Activated CD8-positive, alpha-beta T cell treated with anti-CD3 and anti-CD28 coated beads, Interleukin-2, amount 10 ng/mL, durations not matched to agents 7 days and 5 days (primary cell): ENCODE measurements around the gene ARFGAP1. TPM values are rescaled to one million over a fixed set of nuclear protein-coding genes. Genes with fewer than 3 reads are reported as not detected.

ENCODE experiments used
- ATAC-seq: fragments of 150-1000 bp; cut with Tn5 transposase; one replicate; pipeline ENCODE4 v1.10.0; 2021; ENCODE audit warnings: moderate library complexity
- CTCF ChIA-PET: fragments of 350-600 bp; sonication (Branson Sonifier 250); formaldehyde crosslinking; loops from one replicate; lab custom pipeline; 2021; ENCODE audit warnings: antibody characterized with exemption; lab: Charles Lee
- POLR2A ChIA-PET: fragments of 350-600 bp; sonication (Branson Sonifier 250); formaldehyde crosslinking; loops from one replicate; lab custom pipeline; 2021; ENCODE audit warnings: antibody characterized with exemption; lab: Charles Lee
- DNase-seq: peaks from one replicate; pipeline ENCODE4 v3.0.0-alpha.2; 2020
- H3K27ac Mint-ChIP-seq: one replicate; pipeline ENCODE4 v1.8.0; 2021; ENCODE audit warnings: mild to moderate bottlenecking, mixed read lengths
- H3K27me3 Mint-ChIP-seq: one replicate; pipeline ENCODE4 v1.8.0; 2021; ENCODE audit warnings: low read depth, mixed read lengths
- H3K36me3 Mint-ChIP-seq: one replicate; pipeline ENCODE4 v1.8.0; 2021; ENCODE audit warnings: low read depth, mixed read lengths
- H3K4me1 Mint-ChIP-seq: one replicate; pipeline ENCODE4 v1.8.0; 2021; ENCODE audit warnings: low read depth, mixed read lengths
- H3K4me3 Mint-ChIP-seq: one replicate; pipeline ENCODE4 v1.8.0; 2021; ENCODE audit warnings: mild to moderate bottlenecking, mixed read lengths
- H3K9me3 Mint-ChIP-seq: one replicate; pipeline ENCODE4 v1.8.0; 2022; ENCODE audit warnings: mixed read lengths; ENCODE audit not compliant: insufficient read depth
- total RNA-seq, 2 experiments: library from RNA; stranded (reverse); gene quantifications; one replicate each; pipeline ENCODE4 v1.2.3, GENCODE V29; 2021

The ARFGAP1 gene
- total RNA-seq, 2 experiments from 2014 or later, result 68.7 to 75.6 TPM

DNA sequence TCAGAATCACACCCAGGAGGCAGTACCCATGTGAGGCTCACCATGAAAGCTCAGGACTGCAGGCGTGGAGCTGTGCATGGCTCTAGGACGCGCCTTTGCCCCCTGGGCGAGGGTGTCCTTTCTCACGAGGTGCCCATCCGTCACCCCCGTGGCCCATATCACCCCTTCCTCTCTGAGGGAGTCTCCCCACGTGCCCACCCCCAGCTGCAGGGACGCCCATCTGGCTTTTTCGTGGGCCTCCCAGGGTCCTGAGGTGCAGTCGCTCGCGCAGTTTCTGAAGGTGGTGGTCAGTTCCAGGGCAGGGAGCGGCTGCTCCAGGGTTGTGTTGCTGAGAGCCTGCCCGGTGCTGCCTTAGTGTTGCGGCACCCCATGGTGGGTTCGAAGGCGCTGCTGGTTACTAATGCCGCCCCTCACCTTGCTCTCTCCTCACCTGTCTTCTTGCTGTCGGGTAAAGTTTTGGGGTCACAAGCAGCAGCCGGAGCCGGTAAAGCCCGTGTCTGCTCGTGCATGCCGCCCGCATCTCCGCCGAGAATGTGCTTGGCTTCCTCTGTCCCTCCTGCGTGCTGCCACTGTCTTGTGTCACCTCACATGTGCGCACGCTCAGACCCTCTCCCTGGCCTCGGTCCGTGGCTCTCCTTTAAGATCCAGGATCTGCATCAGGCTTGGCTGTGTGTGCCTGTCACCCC lies 10.9 kb downstream of the ARFGAP1 start:
- ChIA-PET POLR2A (interaction anchor here (2.8 kb wide), 1 partner anchor 11 kb away, joined by 7 read pairs; the partner anchor contains the start of gene ARFGAP1), CTCF (interaction anchor here (1.9 kb wide), 1 partner anchor 11 kb away, joined by 4 read pairs; the partner anchor contains the start of gene ARFGAP1)
- ATAC-seq (peak; percentile 4), DNase-seq (no peak)
- H3K4me1 Mint-ChIP-seq, result peaks cover 4% of the 10 kb centered on the region
- no peaks in the 10 kb centered on the region for H3K27me3 Mint-ChIP-seq
- peak overlapping the region; percentile 83 for H3K27ac Mint-ChIP-seq
- no peaks in the 10 kb centered on the region for H3K9me3 Mint-ChIP-seq
- peaks cover 11% of the 10 kb centered on the region for H3K36me3 Mint-ChIP-seq
- peak overlapping the region; percentile 73 for H3K4me3 Mint-ChIP-seq

GRCh38 chr20:63284083-63284440 lies 11.4 kb downstream of the ARFGAP1 start:
- ChIA-PET POLR2A (interaction anchor here (1.3 to 2.8 kb wide), 2 partner anchors 11 to 13 kb away, joined by 4 to 7 read pairs; partner anchors contain the start of gene ARFGAP1), CTCF (interaction anchor here (1.1 to 1.9 kb wide), 2 partner anchors 11 to 61 kb away, joined by 3 to 4 read pairs; partner anchors contain the start of gene ARFGAP1)
- peak; percentile 69 for ATAC-seq
- Mint-ChIP-seq H3K4me1 (peaks cover 4% of the 10 kb centered on the region), H3K36me3 (peaks cover 8% of the 10 kb centered on the region), H3K9me3 (no peaks in the 10 kb centered on the region), H3K27me3 (no peaks in the 10 kb centered on the region), H3K4me3 (peak overlapping the region; percentile 73), H3K27ac (peak overlapping the region; percentile 83)
- DNase-seq, result peak; percentile 56

DNA sequence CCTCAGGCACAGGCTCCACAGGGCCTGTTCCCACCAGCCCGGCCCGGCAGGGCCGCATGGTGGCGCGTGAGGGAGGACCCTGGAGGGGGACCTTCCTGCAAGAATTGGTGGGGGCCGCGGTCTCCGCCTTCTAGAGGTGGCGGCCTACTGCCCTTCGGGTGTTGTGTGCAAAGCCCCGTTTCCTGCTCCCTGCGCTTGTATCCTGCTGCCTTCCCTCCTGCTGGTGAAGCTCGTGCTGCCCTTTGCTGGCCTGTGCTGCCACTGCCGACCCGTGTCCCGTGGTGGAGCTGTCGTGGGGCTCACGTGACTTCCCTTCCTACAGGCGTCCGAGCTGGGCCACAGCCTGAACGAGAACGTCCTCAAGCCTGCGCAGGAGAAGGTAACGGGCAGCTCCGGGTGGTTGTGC lies 11.9 kb downstream of the ARFGAP1 start:
- H3K4me3 Mint-ChIP-seq, result peak overlapping the region; percentile 73
- no peaks in the 10 kb centered on the region for H3K9me3 Mint-ChIP-seq
- ATAC-seq, result peak; percentile 35
- ChIA-PET POLR2A (interaction anchor here (1.0 to 2.8 kb wide), 3 partner anchors 8 to 14 kb away, joined by 3 to 7 read pairs (median 4); partner anchors contain the start of gene ARFGAP1), CTCF (interaction anchor here (1.1 to 1.9 kb wide), 3 partner anchors 12 to 66 kb away, joined by 3 to 4 read pairs (median 3); partner anchors contain the start of gene ARFGAP1)
- peak overlapping the region; percentile 85 for H3K27ac Mint-ChIP-seq
- peak; percentile 29 for DNase-seq
- H3K4me1 Mint-ChIP-seq, result peaks cover 4% of the 10 kb centered on the region
- H3K27me3 Mint-ChIP-seq, result no peaks in the 10 kb centered on the region
- peaks cover 8% of the 10 kb centered on the region for H3K36me3 Mint-ChIP-seq

DNA sequence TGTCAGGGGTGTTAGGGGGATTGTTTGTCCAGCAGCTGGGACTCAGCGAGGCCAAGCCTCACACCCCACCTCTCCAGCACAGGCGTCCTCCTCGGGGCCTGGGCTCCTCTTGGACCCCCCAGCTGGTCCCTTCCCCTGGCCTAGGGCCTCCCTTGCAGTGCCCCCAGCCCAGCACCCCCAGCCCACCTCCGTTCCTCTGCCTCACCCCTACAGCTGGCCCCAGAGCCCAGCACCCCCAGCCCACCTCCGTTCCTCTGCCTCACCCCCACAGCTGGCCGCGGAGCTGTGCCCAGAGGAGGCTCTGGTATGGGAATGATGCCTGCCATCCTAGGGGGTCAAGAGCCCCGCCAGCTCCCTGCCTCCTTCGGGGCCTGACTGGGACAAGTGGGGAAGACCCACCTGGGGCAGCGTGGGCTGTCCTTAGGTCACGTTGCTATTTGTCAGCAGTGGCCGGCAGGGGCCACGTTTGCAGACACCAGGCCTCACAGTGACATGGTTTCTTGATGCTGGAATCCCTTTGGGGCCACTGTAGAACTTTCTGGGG lies 12.4 kb downstream of the ARFGAP1 start:
- H3K9me3 Mint-ChIP-seq, result no peaks in the 10 kb centered on the region
- ATAC-seq (no peak), DNase-seq (no peak)
- peaks cover 8% of the 10 kb centered on the region for H3K36me3 Mint-ChIP-seq
- H3K27me3 Mint-ChIP-seq, result no peaks in the 10 kb centered on the region
- peak overlapping the region; percentile 73 for H3K4me3 Mint-ChIP-seq
- H3K4me1 Mint-ChIP-seq, result peaks cover 4% of the 10 kb centered on the region
- ChIA-PET CTCF (interaction anchor here (1.1 to 1.9 kb wide), 3 partner anchors 12 to 66 kb away, joined by 3 to 4 read pairs (median 3); partner anchors contain the start of gene ARFGAP1), POLR2A (interaction anchor here (1.0 to 2.8 kb wide), 3 partner anchors 9 to 14 kb away, joined by 3 to 7 read pairs (median 4); partner anchors contain the start of gene ARFGAP1)
- H3K27ac Mint-ChIP-seq, result peak overlapping the region; percentile 85

GRCh38 chr20:63285636-63286615 lies 13.3 kb downstream of the ARFGAP1 start:
- Mint-ChIP-seq H3K4me3 (no peak overlapping the region), H3K27ac (peak overlapping the region; percentile 60), H3K9me3 (no peaks in the 10 kb centered on the region), H3K36me3 (peaks cover 5% of the 10 kb centered on the region), H3K4me1 (peaks cover 4% of the 10 kb centered on the region), H3K27me3 (no peaks in the 10 kb centered on the region)
- DNase-seq, result no peak
- no peak for ATAC-seq
- ChIA-PET POLR2A (interaction anchor here (1.0 to 1.1 kb wide), 2 partner anchors 9 to 10 kb away, joined by 3 read pairs; no protein-coding TSS in a partner anchor), CTCF (interaction anchor here (1.3 kb wide), 1 partner anchor 67 kb away, joined by 3 read pairs; no protein-coding TSS in a partner anchor)

DNA sequence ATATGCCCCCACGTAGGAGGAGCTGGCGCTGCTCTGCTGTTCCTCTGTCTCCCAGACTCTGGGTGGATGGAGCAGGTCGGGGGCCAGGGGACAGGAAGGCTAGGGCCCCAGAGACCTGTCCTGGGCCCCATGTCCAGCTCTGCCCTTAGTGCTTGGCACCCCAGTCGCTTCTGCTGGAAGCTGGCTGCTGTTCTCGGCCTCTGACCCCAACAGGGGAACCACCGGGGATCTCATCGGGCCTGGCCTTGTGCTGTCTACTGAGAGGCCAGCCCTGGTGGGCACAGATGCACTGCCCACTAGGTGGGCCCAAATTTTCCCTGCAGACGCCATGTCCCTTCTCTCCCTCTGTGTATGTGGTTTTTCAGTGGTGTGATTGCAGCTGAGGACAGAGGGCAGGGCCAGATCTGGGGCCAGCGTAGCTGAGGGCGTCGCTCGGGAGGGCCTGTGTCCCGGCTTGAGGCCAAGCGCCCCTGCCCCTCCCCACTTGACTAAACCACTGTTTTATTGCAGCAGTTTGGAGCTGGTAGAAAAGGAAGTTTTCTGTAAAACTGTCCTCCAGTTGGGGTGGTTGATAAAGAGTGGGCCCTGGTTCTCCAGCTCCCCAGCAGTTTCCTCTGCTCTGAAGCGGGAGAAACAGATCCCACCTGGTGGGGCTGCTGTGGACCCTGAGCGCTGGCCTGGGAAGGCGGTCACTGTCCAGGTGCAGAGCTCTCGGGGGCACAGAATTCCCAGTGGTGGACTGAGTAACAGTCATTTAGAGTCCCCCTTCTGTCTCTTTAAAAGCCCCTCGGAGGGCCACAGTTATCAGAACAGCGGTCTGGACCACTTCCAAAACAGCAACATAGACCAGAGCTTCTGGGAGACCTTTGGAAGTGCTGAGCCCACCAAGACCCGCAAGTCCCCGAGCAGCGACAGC lies 14.4 kb downstream of the ARFGAP1 start:
- ChIA-PET POLR2A (interaction anchor here (1.1 kb wide), 1 partner anchor 10 kb away, joined by 3 read pairs; no protein-coding TSS in a partner anchor), CTCF (no interaction called here)
- peaks cover 3% of the 10 kb centered on the region for H3K36me3 Mint-ChIP-seq
- H3K27ac Mint-ChIP-seq, result no peak overlapping the region
- H3K4me3 Mint-ChIP-seq, result no peak overlapping the region
- H3K27me3 Mint-ChIP-seq, result no peaks in the 10 kb centered on the region
- ATAC-seq (no peak), DNase-seq (no peak)
- no peaks in the 10 kb centered on the region for H3K9me3 Mint-ChIP-seq
- peaks cover 4% of the 10 kb centered on the region for H3K4me1 Mint-ChIP-seq

- Mint-ChIP-seq H3K27me3 (no peaks in the 10 kb centered on the region), H3K4me1 (peaks cover 4% of the 10 kb centered on the region), H3K36me3 (peaks cover 3% of the 10 kb centered on the region), H3K27ac (no peak overlapping the region), H3K4me3 (no peak overlapping the region), H3K9me3 (no peaks in the 10 kb centered on the region)
- DNase-seq (no peak), ATAC-seq (no peak)
- ChIA-PET POLR2A (no interaction called here), CTCF (no interaction called here)
Measured at GRCh38 chr20:63287697-63288580, 15.3 kb downstream of the ARFGAP1 start.

DNA sequence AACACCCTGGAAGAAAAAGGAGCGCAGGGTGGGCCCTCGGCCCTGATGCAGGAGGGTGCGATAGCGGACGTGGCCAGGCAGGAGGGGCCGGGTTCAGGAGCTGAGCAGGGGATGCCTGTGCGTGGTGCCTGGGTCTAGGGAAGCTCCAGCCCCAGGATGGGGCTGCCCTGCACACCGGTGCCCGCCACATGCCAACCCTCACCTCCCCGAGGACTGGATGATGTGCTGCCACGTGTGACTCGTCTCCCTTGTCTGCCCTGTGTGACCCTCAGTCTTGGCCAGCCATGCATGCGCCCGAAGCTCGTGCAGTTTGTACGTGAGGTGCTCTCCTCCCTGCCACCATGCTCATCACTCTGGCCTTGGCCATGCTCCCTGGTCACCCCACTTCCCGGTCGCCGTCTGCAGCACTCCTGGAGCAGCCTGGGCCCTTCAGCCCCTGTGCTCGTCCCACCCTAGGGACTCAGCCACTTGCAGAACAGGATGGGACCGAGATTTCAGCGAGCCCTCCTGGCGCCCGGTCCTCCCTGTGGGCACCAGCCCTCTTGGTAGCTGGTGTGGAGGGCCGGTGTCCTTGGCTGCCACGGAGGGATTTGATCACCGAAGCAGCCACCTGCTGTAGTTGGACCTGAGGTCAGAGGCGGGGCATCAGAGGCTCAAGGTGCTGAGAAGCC lies 16.1 kb downstream of the ARFGAP1 start:
- no peaks in the 10 kb centered on the region for H3K27me3 Mint-ChIP-seq
- POLR2A ChIA-PET, result no interaction called here
- H3K36me3 Mint-ChIP-seq, result peaks cover 3% of the 10 kb centered on the region

DNA sequence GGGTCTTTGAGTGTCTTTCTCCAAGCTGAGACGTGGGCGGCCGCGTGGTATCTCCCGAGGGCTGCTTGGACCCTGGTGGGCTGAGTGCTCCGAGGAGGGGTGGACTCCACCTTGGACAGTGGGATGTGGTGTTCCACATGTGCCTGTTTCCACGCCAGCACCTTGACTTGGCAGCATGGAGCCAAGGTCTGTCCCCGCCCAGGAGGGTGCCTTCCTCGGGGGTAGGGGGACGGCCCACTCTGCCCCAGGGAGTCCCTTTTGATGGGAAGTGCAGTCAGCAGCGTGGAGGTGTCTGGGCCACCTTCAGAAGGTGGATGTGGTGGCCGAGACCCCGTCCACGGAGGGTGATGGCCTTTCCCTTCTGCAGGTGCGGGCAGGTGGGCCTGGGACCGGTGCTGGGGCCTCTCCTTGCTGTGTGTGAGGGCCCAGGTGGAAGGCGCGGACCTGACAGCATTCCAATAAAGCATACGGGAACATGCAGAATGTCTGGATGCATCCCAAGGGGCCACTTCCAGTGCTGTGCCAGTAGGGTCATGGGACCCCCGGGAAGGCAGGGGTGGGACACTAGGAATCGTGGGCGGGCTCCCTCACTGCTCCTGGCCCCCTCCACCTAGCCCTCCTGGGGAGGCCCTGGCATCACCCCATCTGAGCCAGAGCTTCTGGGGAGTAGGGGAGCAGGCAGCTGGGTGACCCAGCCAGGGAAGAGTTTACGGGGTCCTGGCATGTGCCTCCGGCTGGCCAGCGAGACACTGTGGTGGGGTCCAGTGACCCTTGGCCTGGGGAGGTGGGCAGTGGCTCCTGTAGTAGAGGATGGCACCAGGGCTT lies 16.9 kb downstream of the ARFGAP1 start:
- POLR2A ChIA-PET, result no interaction called here
- H3K9me3 Mint-ChIP-seq, result no peaks in the 10 kb centered on the region
- no peak overlapping the region for H3K4me3 Mint-ChIP-seq
- H3K27me3 Mint-ChIP-seq, result no peaks in the 10 kb centered on the region
- no peak for ATAC-seq
- no peak overlapping the region for H3K27ac Mint-ChIP-seq
- no peaks in the 10 kb centered on the region for H3K4me1 Mint-ChIP-seq
- CTCF ChIA-PET, result interaction anchor here (1.3 to 2.6 kb wide), 2 partner anchors 9 to 66 kb away, joined by 3 to 19 read pairs; no protein-coding TSS in a partner anchor
- peaks cover 3% of the 10 kb centered on the region for H3K36me3 Mint-ChIP-seq
- DNase-seq, result no peak

More for the DNA sequence above, 16.1 kb downstream of the ARFGAP1 start:
- CTCF ChIA-PET, result no interaction called here
- DNase-seq (no peak), ATAC-seq (no peak)
- Mint-ChIP-seq H3K9me3 (no peaks in the 10 kb centered on the region), H3K4me1 (peaks cover 3% of the 10 kb centered on the region), H3K4me3 (no peak overlapping the region), H3K27ac (no peak overlapping the region)
